NCI-H1092 treated with DMSO at 0.1 percent for 48 hours (cell line): Measurements from ENCODE around the gene MPZ.
"Not testable (repeated sequence)": the region's sequence is repeated elsewhere in the genome, so short reads cannot be mapped to it uniquely, and the experiment has no call there.

Source experiments
- DNase-seq: peaks from one replicate; lab custom pipeline; 2025; lab: John Stamatoyannopoulos, UW

The MPZ gene

DNA sequence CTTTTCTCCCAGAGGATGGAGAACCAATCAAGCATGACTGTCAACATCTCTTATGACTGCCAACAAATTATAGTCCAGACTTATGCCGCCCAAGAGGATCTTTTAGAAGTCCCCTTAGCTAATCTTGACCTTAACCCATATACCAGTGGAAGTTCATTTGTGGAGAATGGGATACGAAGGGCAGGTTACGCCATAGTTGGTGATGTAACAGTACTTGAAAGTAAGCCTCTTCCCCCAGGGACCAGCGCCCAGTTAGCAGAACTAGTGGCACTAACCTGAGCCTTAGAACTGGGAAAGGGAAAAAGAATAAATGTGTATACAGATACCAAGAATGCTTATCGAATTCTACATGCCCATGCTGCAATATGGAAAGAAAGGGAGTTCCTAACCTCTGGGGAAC, 54.5 kb downstream of the MPZ start:
- DNase-seq, result not testable (repeated sequence)
